PFSK-1 (cell line): ENCODE data around the gene UCP2.

Experiments used
- FOXP2 ChIP-seq: optimal IDR thresholded peaks from 2 replicates; pipeline ENCODE3; 2011; ENCODE audit warnings: borderline replicate concordance, control low read depth, inconsistent platforms; ENCODE audit not compliant: insufficient read depth; ENCODE audit errors: extremely low read length, extremely low read depth
- POLR2AphosphoS5 ChIP-seq: IDR thresholded peaks from 2 replicates; pipeline ENCODE4 v1.6.1; 2012; ENCODE audit warnings: low read depth, mild to moderate bottlenecking, control low read depth, low read length, moderate library complexity
- SIN3A ChIP-seq: IDR thresholded peaks from 2 replicates; pipeline ENCODE4 v1.6.1; 2012; ENCODE audit warnings: mild to moderate bottlenecking, low read length, moderate library complexity, borderline replicate concordance; ENCODE audit not compliant: insufficient read depth
- TAF1 ChIP-seq: IDR thresholded peaks from 2 replicates; pipeline ENCODE4 v1.6.1; 2012; ENCODE audit warnings: low read length, control low read depth, borderline replicate concordance; ENCODE audit not compliant: insufficient read depth
- TF ChIP-seq, protein P1 (sequence below), 2 experiments: IDR thresholded peaks; 2 replicates each; pipeline versions ENCODE4 v1.6.1 to v1.8.0; 2011 to 2012; ENCODE audit warnings: low read depth in 2 of 2, low read length in 2 of 2, control low read depth in 1 of 2, inconsistent platforms in 1 of 2, mild to moderate bottlenecking in 1 of 2, moderate library complexity in 1 of 2; ENCODE audit not compliant: insufficient read depth in 1 of 2

Gene UCP2

DNA sequence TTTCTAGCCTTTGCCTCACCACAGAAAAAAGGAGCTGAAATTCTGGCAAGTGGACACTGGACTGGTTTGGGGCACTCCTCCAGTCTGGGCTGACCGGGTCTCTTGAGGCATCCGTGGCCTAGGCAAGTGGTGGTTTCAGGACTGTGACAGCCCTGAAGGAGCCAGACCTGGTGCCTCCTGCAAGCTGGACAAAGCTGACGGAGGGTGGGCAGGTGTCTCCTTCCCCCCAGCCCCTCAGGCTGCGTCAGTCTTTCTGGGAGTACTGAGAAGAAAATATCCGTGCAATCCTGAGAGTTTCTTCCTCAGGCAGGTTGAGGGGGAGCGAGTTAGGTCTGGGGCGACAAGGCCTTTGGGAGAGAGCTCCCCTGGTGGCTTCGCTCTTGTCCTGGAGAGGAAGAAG lies 30.5 kb upstream of the UCP2 start:
- TF ChIP-seq, protein P1, sequence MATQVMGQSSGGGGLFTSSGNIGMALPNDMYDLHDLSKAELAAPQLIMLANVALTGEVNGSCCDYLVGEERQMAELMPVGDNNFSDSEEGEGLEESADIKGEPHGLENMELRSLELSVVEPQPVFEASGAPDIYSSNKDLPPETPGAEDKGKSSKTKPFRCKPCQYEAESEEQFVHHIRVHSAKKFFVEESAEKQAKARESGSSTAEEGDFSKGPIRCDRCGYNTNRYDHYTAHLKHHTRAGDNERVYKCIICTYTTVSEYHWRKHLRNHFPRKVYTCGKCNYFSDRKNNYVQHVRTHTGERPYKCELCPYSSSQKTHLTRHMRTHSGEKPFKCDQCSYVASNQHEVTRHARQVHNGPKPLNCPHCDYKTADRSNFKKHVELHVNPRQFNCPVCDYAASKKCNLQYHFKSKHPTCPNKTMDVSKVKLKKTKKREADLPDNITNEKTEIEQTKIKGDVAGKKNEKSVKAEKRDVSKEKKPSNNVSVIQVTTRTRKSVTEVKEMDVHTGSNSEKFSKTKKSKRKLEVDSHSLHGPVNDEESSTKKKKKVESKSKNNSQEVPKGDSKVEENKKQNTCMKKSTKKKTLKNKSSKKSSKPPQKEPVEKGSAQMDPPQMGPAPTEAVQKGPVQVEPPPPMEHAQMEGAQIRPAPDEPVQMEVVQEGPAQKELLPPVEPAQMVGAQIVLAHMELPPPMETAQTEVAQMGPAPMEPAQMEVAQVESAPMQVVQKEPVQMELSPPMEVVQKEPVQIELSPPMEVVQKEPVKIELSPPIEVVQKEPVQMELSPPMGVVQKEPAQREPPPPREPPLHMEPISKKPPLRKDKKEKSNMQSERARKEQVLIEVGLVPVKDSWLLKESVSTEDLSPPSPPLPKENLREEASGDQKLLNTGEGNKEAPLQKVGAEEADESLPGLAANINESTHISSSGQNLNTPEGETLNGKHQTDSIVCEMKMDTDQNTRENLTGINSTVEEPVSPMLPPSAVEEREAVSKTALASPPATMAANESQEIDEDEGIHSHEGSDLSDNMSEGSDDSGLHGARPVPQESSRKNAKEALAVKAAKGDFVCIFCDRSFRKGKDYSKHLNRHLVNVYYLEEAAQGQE (IDR thresholded peaks at IDR 0.05; ENCODE audit: insufficient read depth in 1 of 2, low read depth in 2 of 2, low read length in 2 of 2) = no peak
- TF ChIP-seq TAF1 = no peak
- TF ChIP-seq FOXP2 = no peak
- no peak for TF ChIP-seq POLR2AphosphoS5
- no peak for TF ChIP-seq SIN3A

DNA sequence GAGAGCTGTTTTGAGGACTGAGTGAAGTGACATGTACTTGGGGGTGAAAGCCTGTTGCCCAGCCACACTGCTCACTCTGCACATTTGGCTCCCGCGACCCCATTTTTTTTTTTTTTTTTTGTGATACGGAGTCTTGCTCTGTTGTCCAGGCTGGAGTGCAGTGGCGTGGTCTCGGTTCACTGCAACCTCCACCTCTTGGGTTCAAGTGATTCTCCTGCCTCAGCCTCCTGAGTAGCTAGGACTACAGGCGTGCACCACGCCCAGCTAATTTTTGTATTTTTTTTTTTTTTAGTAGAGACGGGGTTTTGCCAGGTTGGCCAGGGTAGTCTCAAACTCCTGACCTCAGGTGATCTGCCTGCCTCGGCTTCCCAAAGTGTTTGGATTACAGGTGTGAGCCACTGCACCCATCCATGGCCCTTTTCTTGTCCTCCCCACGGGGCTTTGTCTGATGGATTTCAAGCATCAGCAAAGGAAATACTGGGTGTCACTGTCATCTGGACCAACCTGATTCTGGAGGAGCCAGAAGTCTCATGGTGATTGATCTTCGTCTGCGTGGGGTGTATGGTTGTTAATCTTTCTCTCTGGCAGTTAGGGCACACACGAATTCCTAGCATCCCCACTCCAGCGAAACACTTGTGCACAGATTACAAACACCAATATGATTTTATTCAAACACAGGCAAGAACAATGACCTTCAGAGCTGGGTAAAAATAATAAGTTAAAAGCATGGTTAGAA lies 29.6 kb upstream of the UCP2 start:
- TF ChIP-seq, protein P1 (IDR thresholded peaks at IDR 0.05; ENCODE audit: insufficient read depth in 1 of 2, low read depth in 2 of 2, low read length in 2 of 2) = no peak
- no peak for TF ChIP-seq SIN3A
- TF ChIP-seq FOXP2 = no peak
- TF ChIP-seq POLR2AphosphoS5 = no peak
- TF ChIP-seq TAF1 = no peak

DNA sequence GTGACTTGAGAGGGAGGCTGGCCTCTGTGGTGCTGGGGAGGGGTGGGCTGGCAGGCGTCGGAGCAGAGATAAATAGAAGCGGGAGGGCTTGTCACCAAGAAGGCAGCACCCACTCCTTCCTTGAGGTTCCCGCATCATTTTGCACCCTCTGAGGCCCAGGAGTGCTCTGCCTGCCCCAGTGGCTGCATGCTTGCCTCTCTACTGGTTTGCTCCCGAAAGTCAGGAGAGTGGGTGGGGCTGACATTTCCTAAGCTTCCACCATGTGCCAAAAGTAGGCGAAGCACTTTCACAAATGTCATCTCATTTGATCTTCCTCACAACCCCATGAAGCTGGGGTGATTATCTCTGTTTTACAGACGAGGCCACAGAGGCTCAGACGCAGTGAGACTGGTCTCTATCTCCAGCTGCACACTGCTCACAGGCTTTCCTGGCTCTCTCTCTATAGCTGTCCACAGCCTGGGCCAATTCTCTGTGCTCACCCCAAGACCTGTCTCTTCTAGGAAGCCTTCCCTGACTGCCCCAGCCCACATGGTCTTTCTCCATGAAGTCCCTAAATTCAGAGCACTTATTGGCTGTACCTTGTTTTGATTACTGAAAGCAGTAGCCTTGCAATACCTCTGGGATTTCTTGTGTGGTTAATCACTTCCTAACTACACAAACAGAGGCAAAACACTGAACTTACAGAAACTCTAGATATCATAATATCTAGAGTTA lies 28.9 kb upstream of the UCP2 start:
- TF ChIP-seq SIN3A (no peak), TAF1 (no peak), POLR2AphosphoS5 (no peak), FOXP2 (no peak)
- TF ChIP-seq, protein P1 (IDR thresholded peaks at IDR 0.05; ENCODE audit: insufficient read depth in 1 of 2, low read depth in 2 of 2, low read length in 2 of 2) = no peak

DNA sequence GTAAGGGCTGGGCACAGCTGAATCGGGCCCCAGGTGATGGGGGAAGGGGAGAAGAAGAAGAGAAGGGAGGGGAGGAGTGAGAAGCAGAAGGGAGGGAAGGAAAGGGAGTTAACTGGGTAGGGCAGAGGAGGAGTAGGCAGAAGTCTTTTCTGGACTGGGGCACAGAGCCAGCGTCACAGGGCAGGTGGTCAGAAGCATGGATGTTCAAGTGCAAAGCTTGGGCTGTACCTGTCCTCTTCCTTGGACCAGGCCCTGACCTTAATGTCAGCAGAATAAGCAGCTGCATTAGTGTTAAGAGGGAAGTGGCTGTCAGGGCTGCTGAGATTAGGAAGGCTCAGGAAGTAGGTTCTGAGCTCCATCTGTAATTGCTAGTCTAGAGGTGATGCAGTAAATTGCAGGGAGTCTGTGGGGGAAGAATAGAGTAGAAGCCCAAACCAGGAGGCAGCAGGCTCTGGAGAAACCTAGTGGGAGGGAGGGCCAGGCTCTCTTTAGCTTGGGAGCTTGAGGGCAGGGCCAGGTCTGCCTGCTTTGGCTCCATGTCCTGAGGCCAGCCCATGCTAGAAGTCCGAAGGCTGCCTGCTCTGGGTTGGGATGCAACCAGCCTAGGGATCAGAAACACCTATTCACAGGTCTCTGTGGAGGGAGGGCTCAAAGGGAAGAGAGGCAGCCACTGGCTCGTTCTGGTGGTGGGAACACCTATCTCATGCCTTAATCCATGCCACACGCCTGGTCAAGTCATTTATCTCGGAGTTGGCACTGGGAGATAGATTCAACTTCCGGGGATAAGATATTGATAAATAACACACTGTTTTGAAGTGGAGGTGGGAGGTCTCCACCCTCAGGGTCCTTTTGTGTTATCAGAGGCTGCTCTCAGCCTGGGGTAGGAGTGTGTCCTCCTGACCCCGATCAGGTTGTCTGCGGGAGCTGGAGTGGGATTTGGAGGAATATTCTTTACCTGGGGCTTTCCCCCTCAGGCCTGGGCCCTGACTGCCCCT lies 28.0 kb upstream of the UCP2 start:
- TF ChIP-seq FOXP2 = no peak
- TF ChIP-seq TAF1 = no peak
- TF ChIP-seq POLR2AphosphoS5 = no peak
- TF ChIP-seq, protein P1 (IDR thresholded peaks at IDR 0.05; ENCODE audit: insufficient read depth in 1 of 2, low read depth in 2 of 2, low read length in 2 of 2) = no peak
- TF ChIP-seq SIN3A = no peak
